Measurements from ENCODE around the gene OR52H1. TPM values are rescaled to one million over a fixed set of nuclear protein-coding genes. Genes with fewer than 3 reads are reported as not detected.

OR52H1 gene
- total RNA-seq: 1 to 10 TPM in 2 of 3 donors, under 1 TPM in 1; 0.96 to 2.0 (median 1.8) TPM

DNA sequence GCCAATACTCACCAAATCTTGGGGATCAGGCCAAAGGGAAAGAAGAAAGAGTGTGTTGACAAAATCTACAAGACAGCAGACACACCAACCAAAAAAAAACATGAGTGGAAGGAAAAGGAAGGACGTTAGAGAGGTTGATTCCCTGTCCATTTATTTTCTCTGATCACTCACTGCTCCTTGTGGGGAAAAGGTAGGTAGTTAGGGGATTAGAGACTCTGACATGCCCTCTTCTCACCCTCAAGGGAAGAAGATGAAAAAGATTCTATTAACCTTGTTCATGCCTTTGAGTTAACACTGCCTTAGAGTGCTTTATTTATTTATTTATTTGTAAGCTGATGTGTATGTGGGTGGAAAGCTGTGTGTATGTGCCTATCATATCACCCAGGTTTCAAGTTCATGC is at the start of gene OR52H1:
OR52H1 (minus strand) TSS at position 101 of the 400 bp plus-strand sequence. CDS start 3,035 bp downstream, outside the sequence.
- H3K27ac ChIP-seq: no peak within 1 kb of the TSS
- intact Hi-C loops (cut with DNase I; ENCODE audit: low total_unique reads): no loop called here

DNA sequence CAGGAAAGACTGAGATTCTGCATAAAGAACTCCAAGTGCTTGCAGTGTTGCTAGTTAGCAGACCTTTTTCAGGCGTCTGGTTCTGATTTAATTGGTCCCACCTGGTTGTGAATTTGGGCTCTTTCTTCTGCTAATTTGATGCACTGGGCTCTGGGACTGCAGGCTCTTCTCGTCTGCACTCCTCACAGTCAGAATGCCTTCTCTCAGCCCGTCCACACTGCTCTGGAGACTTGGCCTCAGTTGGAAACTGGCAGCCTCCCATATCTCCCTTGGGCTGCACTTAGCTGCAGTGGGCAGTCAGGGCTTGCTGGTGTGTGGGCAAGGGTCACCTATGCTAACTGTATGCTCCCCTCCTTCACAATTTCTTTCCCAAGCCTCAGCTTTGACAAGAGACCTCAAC is 49.6 kb upstream of the OR52H1 start:
- no peak for DNase-seq (ENCODE audit: low spot score in 2 of 2)
- no peaks in the 10 kb centered on the region for H3K9me3 ChIP-seq
- H3K36me3 ChIP-seq: no peaks in the 10 kb centered on the region
- intact Hi-C loops (cut with DNase I; ENCODE audit: low total_unique reads): no loop called here
- H3K27ac ChIP-seq: no peak overlapping the region
- TF ChIP-seq POLR2A (IDR thresholded peaks at IDR 0.05) (no peak), POLR2AphosphoS5 (IDR thresholded peaks at IDR 0.05) (no peak), CTCF (IDR thresholded peaks at IDR 0.05) (no peak)
- peaks cover 0 to 14% of the 10 kb centered on the region in 2 donors for H3K4me1 ChIP-seq
- no peak overlapping the region for H3K4me3 ChIP-seq
- H3K27me3 ChIP-seq: no peaks in the 10 kb centered on the region

More for the DNA sequence above, at the start of gene OR52H1:
- H3K27me3 ChIP-seq: no peaks in the 10 kb centered on the region
- DNase-seq (ENCODE audit: low spot score in 2 of 2): no peak
- H3K36me3 ChIP-seq: no peaks in the 10 kb centered on the region
- no peak within 1 kb of the TSS for H3K4me3 ChIP-seq
- H3K9me3 ChIP-seq: no peaks in the 10 kb centered on the region
- TF ChIP-seq POLR2A (IDR thresholded peaks at IDR 0.05): no peak
- no peak for TF ChIP-seq CTCF (IDR thresholded peaks at IDR 0.05)
- no peak for TF ChIP-seq POLR2AphosphoS5 (IDR thresholded peaks at IDR 0.05)
- H3K4me1 ChIP-seq: no peaks in the 10 kb centered on the region

DNA sequence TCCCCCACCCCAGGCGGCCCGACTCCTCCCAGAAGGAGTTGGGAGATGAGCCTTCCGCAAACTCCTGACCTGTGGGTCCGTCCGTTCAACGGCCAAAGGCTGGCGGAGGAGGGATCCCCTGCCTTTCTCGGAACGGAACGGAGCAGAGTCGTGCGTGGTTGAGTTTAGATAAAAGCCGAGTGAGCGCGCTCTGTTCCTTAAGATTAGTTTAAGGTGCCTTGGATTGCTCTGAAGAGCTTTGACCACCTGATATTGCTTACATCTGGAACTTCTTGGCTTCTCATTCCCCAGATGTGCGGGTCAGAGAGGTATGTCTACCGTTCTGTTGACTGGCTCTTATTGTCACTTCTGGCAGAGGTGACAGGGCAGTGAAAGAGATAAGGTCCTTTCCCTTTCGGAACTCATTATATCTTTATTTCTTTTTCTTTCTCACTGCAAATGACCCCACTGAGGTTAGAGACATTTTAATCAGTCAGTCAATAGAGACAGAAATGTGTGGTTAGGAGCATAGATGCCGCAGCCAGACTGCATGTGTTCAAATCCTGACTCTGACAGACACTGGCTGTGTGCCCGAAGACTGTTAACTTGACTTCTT is 48.4 kb upstream of the OR52H1 start, which contains the start of gene TRIM6:
TRIM6 (plus strand) TSS at position 31 of the 595 bp plus-strand sequence; CDS start at position 292, 261 bp downstream.
- Histone ChIP-seq H3K4me3 (peak within 1 kb of the TSS; percentile 38 to 72 (median 56)), H3K27ac (peak within 1 kb of the TSS; percentile 86 to 89)
- intact Hi-C loops (cut with DNase I; ENCODE audit: low total_unique reads): no loop called here

GRCh38 chr11:5593146-5593545 is 44.8 kb upstream of the OR52H1 start:
- TF ChIP-seq POLR2A (IDR thresholded peaks at IDR 0.05): no peak
- peaks cover 0 to 9% of the 10 kb centered on the region in 2 donors for H3K4me1 ChIP-seq
- H3K27ac ChIP-seq: peak overlapping the region in 1 of 2 donors; percentile 3
- H3K4me3 ChIP-seq: no peak overlapping the region
- H3K27me3 ChIP-seq: no peaks in the 10 kb centered on the region
- intact Hi-C loops (cut with DNase I; ENCODE audit: low total_unique reads): no loop called here
- no peaks in the 10 kb centered on the region for H3K36me3 ChIP-seq
- no peaks in the 10 kb centered on the region for H3K9me3 ChIP-seq
- DNase-seq (ENCODE audit: low spot score in 2 of 2): no peak

More for the DNA sequence above, 48.4 kb upstream of the OR52H1 start, which contains the start of gene TRIM6:
- TF ChIP-seq POLR2A (IDR thresholded peaks at IDR 0.05) (no peak), POLR2AphosphoS5 (IDR thresholded peaks at IDR 0.05) (no peak), CTCF (IDR thresholded peaks at IDR 0.05) (no peak)
- H3K9me3 ChIP-seq: no peaks in the 10 kb centered on the region
- no peaks in the 10 kb centered on the region for H3K36me3 ChIP-seq
- peak; percentile 32 to 65 for DNase-seq (ENCODE audit: low spot score in 2 of 2)
- no peaks in the 10 kb centered on the region for H3K27me3 ChIP-seq
- peaks cover 0 to 14% of the 10 kb centered on the region in 2 donors for H3K4me1 ChIP-seq

- intact Hi-C loops (cut with DNase I; ENCODE audit: low total_unique reads): no loop called here
- H3K36me3 ChIP-seq: no peaks in the 10 kb centered on the region
- H3K4me1 ChIP-seq: peaks cover 0 to 8% of the 10 kb centered on the region in 2 donors
- H3K27me3 ChIP-seq: no peaks in the 10 kb centered on the region
- no peak overlapping the region for H3K4me3 ChIP-seq
- TF ChIP-seq POLR2AphosphoS5 (IDR thresholded peaks at IDR 0.05): no peak
- no peak for TF ChIP-seq CTCF (IDR thresholded peaks at IDR 0.05)
- TF ChIP-seq POLR2A (IDR thresholded peaks at IDR 0.05): no peak
- H3K27ac ChIP-seq: no peak overlapping the region
- no peaks in the 10 kb centered on the region for H3K9me3 ChIP-seq
- no peak for DNase-seq (ENCODE audit: low spot score in 2 of 2)
Observed at GRCh38 chr11:5592615-5593014, 44.3 kb upstream of the OR52H1 start.

Measured in breast epithelium (tissue), 4 donors.